GM18499 (cell line): ENCODE results near the gene CAPZA3.
"Not testable (repeated sequence)": the region's sequence is repeated elsewhere in the genome, so short reads cannot be mapped to it uniquely, and the experiment has no call there.

Experiments used
- ATAC-seq: cut with Tn5 transposase; IDR thresholded peaks from one replicate; pipeline ENCODE4 v1.9.1; 2021; ENCODE audit warnings: moderate number of reproducible peaks; ENCODE audit not compliant: insufficient read depth, unreplicated experiment

The CAPZA3 gene

GRCh38 chr12:18752947-18753346, 15.0 kb downstream of the CAPZA3 start:
- ATAC-seq: no peak

GRCh38 chr12:18753481-18754123, 15.7 kb downstream of the CAPZA3 start:
- ATAC-seq: no peak

DNA sequence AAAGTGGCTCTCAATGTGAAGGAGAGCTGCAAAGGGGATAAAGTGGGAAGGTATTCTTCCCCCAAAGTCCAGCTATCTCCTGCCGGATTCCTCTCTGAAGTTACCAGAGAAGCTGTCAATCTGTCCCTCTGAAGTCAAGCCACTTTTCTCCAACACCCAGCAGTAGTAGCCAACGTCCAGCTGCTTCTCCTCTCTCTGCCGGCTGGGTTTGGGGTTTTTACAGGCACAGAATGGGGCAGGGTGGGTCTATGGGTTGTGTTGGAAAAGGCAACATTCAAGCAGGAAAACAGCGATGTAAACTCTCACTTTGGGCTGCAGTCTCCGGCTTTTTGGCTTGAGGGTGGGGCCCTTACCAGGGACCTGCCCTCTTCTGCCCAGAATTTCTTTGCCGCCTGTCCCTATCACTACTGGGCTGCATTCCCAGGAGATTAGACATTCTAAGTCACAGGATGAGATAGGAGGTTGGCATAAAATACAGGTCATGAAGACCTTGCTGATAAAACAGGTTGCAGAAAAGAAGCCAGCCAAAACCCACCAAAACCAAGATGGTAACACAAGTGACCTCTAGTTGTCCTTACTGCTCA, 16.3 kb downstream of the CAPZA3 start:
- no peak for ATAC-seq

- no peak for ATAC-seq
Measured at GRCh38 chr12:18755341-18755740, 17.4 kb downstream of the CAPZA3 start.

- ATAC-seq: not testable (repeated sequence)
Measured at GRCh38 chr12:18766479-18766878, 28.6 kb downstream of the CAPZA3 start.

DNA sequence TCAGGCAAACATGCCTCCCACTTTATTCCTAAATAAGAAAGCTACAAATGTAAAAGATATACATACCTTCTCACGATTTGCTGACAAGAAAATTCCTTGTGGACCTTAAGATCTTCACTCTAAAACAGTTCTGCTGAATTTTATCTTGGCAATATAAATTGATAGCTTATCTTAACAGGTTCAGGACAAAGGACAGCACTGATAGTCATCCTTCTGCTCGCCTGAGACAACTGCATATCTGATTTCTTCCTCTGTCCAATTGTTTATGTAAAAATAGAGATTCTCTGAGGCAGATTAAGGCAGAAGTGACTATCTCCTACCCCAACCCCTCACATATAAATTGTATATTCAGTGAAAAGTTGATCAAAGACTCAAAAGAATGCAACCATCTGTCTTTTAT, 44.9 kb downstream of the CAPZA3 start:
- ATAC-seq: no peak

DNA sequence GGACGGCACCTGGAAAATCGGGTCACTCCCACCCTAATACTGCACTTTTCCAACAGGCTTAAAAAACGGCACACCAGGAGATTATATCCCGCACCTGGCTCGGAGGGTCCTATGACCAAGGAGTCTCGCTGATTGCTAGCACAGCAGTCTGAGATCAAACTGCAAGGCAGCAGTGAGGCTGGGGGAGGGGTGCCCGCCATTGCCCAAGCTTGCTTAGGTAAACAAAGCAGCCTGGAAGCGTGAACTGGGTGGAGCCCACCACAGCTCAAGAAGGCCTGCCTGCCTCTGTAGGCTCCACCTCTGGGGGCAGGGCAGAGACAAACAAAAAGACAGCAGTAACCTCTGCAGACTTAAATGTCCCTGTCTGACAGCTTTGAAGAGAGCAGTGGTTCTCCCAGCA, 47.5 kb downstream of the CAPZA3 start:
- ATAC-seq: not testable (repeated sequence)
